ENCODE measurements around the gene TEX101.

TEX101 gene

GRCh38 chr19:43455321-43456113, 40.8 kb downstream of the TEX101 start:
- CTCF ChIA-PET = interaction anchor here (0.8 to 7.0 kb wide), 3 partner anchors 8 to 64 kb away, joined by 3 to 69 read pairs (median 12); no protein-coding TSS in a partner anchor
- no peak overlapping the region for H3K4me3 ChIP-seq (ENCODE audit: low read depth, low read length)
- POLR2A ChIA-PET = no interaction called here
- no peak for TF ChIP-seq CTCF (IDR thresholded peaks at IDR 0.05; ENCODE audit: insufficient read depth, low read length, missing control alignments)
- no peak for DNase-seq (ENCODE audit: low read depth, low spot score)

GRCh38 chr19:43457809-43458208, 43.1 kb downstream of the TEX101 start:
- ChIA-PET CTCF (interaction anchor here (1.8 to 7.0 kb wide), 3 partner anchors 10 to 62 kb away, joined by 5 to 69 read pairs (median 27); partner anchors contain the start of gene PHLDB3), POLR2A (interaction anchor here (0.7 kb wide), 1 partner anchor 549 kb away, joined by 3 read pairs; no protein-coding TSS in a partner anchor)
- no peak for DNase-seq (ENCODE audit: low read depth, low spot score)
- H3K4me3 ChIP-seq (ENCODE audit: low read depth, low read length) = no peak overlapping the region
- TF ChIP-seq CTCF (IDR thresholded peaks at IDR 0.05; ENCODE audit: insufficient read depth, low read length, missing control alignments) = no peak

GRCh38 chr19:43460362-43461016, 45.8 kb downstream of the TEX101 start:
- no peak for DNase-seq (ENCODE audit: low read depth, low spot score)
- ChIA-PET POLR2A (no interaction called here), CTCF (interaction anchor here (0.7 to 7.0 kb wide), 4 partner anchors 10 to 94 kb away, joined by 3 to 69 read pairs (median 15); no protein-coding TSS in a partner anchor)
- no peak overlapping the region for H3K4me3 ChIP-seq (ENCODE audit: low read depth, low read length)
- TF ChIP-seq CTCF (IDR thresholded peaks at IDR 0.05; ENCODE audit: insufficient read depth, low read length, missing control alignments) = no peak

- H3K4me3 ChIP-seq (ENCODE audit: low read depth, low read length) = no peak overlapping the region
- POLR2A ChIA-PET = no interaction called here
- CTCF ChIA-PET = interaction anchor here (0.7 to 7.0 kb wide), 2 partner anchors 13 to 58 kb away, joined by 3 to 69 read pairs; no protein-coding TSS in a partner anchor
- DNase-seq (ENCODE audit: low read depth, low spot score) = no peak
- TF ChIP-seq CTCF (IDR thresholded peaks at IDR 0.05; ENCODE audit: insufficient read depth, low read length, missing control alignments) = no peak
Observed at GRCh38 chr19:43461303-43461702, 46.6 kb downstream of the TEX101 start.

- no peak for DNase-seq (ENCODE audit: low read depth, low spot score)
- CTCF ChIA-PET = interaction anchor here (0.9 to 6.9 kb wide), 4 partner anchors 11 to 61 kb away, joined by 4 to 62 read pairs (median 11); no protein-coding TSS in a partner anchor
- TF ChIP-seq CTCF (IDR thresholded peaks at IDR 0.05; ENCODE audit: insufficient read depth, low read length, missing control alignments) = no peak
- no peak overlapping the region for H3K4me3 ChIP-seq (ENCODE audit: low read depth, low read length)
- POLR2A ChIA-PET = no interaction called here
Observed at GRCh38 chr19:43462383-43462782, 47.7 kb downstream of the TEX101 start.
